SK-N-SH (cell line): ENCODE results near the gene TXNDC2.

Source experiments
- CTCF ChIP-seq: fragments of 200-600 bp; sonication (generic); IDR thresholded peaks from 2 replicates; pipeline ENCODE4 v1.6.1; 2017; ENCODE audit warnings: antibody characterized with exemption, mild to moderate bottlenecking, moderate library complexity
- RCOR1 ChIP-seq: fragments of 150-350 bp; IDR thresholded peaks from 2 replicates; pipeline ENCODE4 v1.6.1; 2017; ENCODE audit warnings: antibody characterized with exemption, low read length
- TEAD4 ChIP-seq: IDR thresholded peaks from 2 replicates; pipeline ENCODE4 v1.4.0; 2012; ENCODE audit warnings: mild to moderate bottlenecking, borderline replicate concordance; ENCODE audit not compliant: insufficient read depth

- no peak; the same call in 1 of the 2 replicates for TF ChIP-seq RCOR1
- no peak for TF ChIP-seq TEAD4
- TF ChIP-seq CTCF: no peak
Observed at GRCh38 chr18:9868857-9869714, 16.7 kb upstream of the TXNDC2 start.
